Measurements from ENCODE around the gene RASA3. TPM values are rescaled to one million over a fixed set of nuclear protein-coding genes. Genes with fewer than 3 reads are reported as not detected.

Gene RASA3
- polyA plus RNA-seq, 1 donor from 2014 or later, result 8.5 TPM

- no peak for TF ChIP-seq REST (IDR thresholded peaks at IDR 0.05; ENCODE audit: borderline replicate concordance)
- no peak for TF ChIP-seq SMC3 (conservative IDR thresholded peaks at IDR 0.05; ENCODE audit: poor library complexity)
- TF ChIP-seq EZH2 (IDR thresholded peaks at IDR 0.05; ENCODE audit: borderline replicate concordance, insufficient read depth, low read length, poor library complexity, severe bottlenecking), result no peak
- no peak for TF ChIP-seq TAF1 (IDR thresholded peaks at IDR 0.05; ENCODE audit: low read depth)
These were observed 31.6 kb upstream of the RASA3 start (continued) for GRCh38 chr13:114164053-114164452.

GRCh38 chr13:114162533-114162922, 30.1 kb upstream of the RASA3 start:
- Histone ChIP-seq H3K9me2 (ENCODE audit: insufficient read depth, low read length) (no peaks in the 10 kb centered on the region), H3K27ac (ENCODE audit: low read length) (no peak overlapping the region), H2AFZ (ENCODE audit: low read depth, low read length) (no peak overlapping the region), H3K27me3 (ENCODE audit: insufficient read depth, low read depth, low read length) (no peaks in the 10 kb centered on the region), H3K4me2 (ENCODE audit: low read length) (no peak overlapping the region), H3K9me3 (ENCODE audit: low read length) (no peaks in the 10 kb centered on the region), H3K79me2 (replicated peaks; ENCODE audit: insufficient read depth, low read length) (no peaks in the 10 kb centered on the region), H3F3A (ENCODE audit: insufficient read depth, low read length, poor library complexity, severe bottlenecking) (no peaks in the 10 kb centered on the region), H3K36me3 (ENCODE audit: insufficient read depth, low read length) (no peaks in the 10 kb centered on the region), H3K9ac (ENCODE audit: low read length) (no peak overlapping the region), H3K4me3 (ENCODE audit: low read length) (no peak overlapping the region), H4K20me1 (ENCODE audit: insufficient read depth) (no peaks in the 10 kb centered on the region)
- TF ChIP-seq RAD21 (conservative IDR thresholded peaks at IDR 0.05) (no peak), POLR2AphosphoS5 (IDR thresholded peaks at IDR 0.05) (no peak), REST (IDR thresholded peaks at IDR 0.05; ENCODE audit: borderline replicate concordance) (no peak), MXI1 (conservative IDR thresholded peaks at IDR 0.05; ENCODE audit: poor library complexity, severe bottlenecking) (no peak), TAF1 (IDR thresholded peaks at IDR 0.05; ENCODE audit: low read depth) (no peak), EP300 (conservative IDR thresholded peaks at IDR 0.05; ENCODE audit: poor library complexity, severe bottlenecking) (no peak), EZH2 (IDR thresholded peaks at IDR 0.05; ENCODE audit: borderline replicate concordance, insufficient read depth, low read length, poor library complexity, severe bottlenecking) (no peak), SMC3 (conservative IDR thresholded peaks at IDR 0.05; ENCODE audit: poor library complexity) (no peak), CTCF (IDR thresholded peaks at IDR 0.05; ENCODE audit: poor library complexity, severe bottlenecking) (no peak)
